Psoas muscle (tissue), 8 donors: ENCODE results near the gene ARMC5. TPM values are rescaled to one million over a fixed set of nuclear protein-coding genes. Genes with fewer than 3 reads are reported as not detected.
"Not testable (repeated sequence)": the region's sequence is repeated elsewhere in the genome, so short reads cannot be mapped to it uniquely, and the experiment has no call there.

Experiments used
- ATAC-seq, 4 donors: fragments of 200-7000 bp; cut with Tn5 transposase; one replicate each; pipeline ENCODE4 v1.9.1; 2020; ENCODE audit warnings: moderate library complexity in 3 of 4, mild to moderate bottlenecking in 2 of 4
- DNase-seq, 2 donors: peaks; one replicate each; pipeline ENCODE4 v3.0.0-alpha.2; 2020
- H3K27ac ChIP-seq: fragments of 200-600 bp; one replicate; pipeline ENCODE4 v1.8.0; 2022
- H3K27me3 ChIP-seq, 3 donors: fragments of 200-600 bp in 1 of 3; one replicate each; pipeline versions ENCODE4 v1.6.1 to v1.8.0; 2013 to 2022; ENCODE audit warnings: low read length in 2 of 3, mild to moderate bottlenecking in 2 of 3, moderate library complexity in 1 of 3; ENCODE audit not compliant: insufficient read depth in 3 of 3
- H3K36me3 ChIP-seq, 2 donors: fragments of 200-600 bp in 1 of 2; one replicate each; pipeline versions ENCODE4 v1.6.1 to v1.8.0; 2013 to 2022; ENCODE audit warnings: low read depth in 1 of 2, mild to moderate bottlenecking in 1 of 2, moderate library complexity in 1 of 2; ENCODE audit not compliant: insufficient read depth in 1 of 2
- H3K4me1 ChIP-seq: fragments of 200-600 bp; one replicate; pipeline ENCODE4 v1.8.0; 2022
- H3K4me3 ChIP-seq: fragments of 200-600 bp; one replicate; pipeline ENCODE4 v1.8.0; 2022; ENCODE audit warnings: mild to moderate bottlenecking
- H3K9me3 ChIP-seq: fragments of 200-600 bp; one replicate; pipeline ENCODE4 v1.8.0; 2022
- WGBS, 3 donors: extraction: QIAGEN DNeasy Blood & Tissue Kit; methylation state at CpG; one replicate each; pipeline versions ENCODE4 v1.1.6 to v1.1.7; 2013; 5-methylcytosine and 5-hydroxymethylcytosine counted together
- intact Hi-C, 2 donors: fragments of 100-400 bp; cut with DNase I; formaldehyde crosslinking; loops; one replicate each; pipeline versions ENCODE4 v1.11.0 to v1.14.2; 2022
- polyA plus RNA-seq, 3 donors: library from polyadenylated mRNA; stranded (reverse); fragments of 200-250 nt; gene quantifications; one replicate each; pipeline ENCODE4 v1.2.3, GENCODE V29; 2013
- total RNA-seq, 4 donors: library from RNA; stranded (reverse); fragmentation: NEBNext Ultra II Directional in 2 of 4; extraction: Animal tissue kit (Norgen Biotek cat#: 25700) in 2 of 4; gene quantifications; one replicate each; pipeline versions ENCODE4 v1.2.1 to v1.2.4, GENCODE V29; 2021 to 2023
- TF ChIP-seq, protein P1 (sequence below): fragments of 200-600 bp; IDR thresholded peaks from one replicate; pipeline ENCODE4 v1.8.0; 2022; ENCODE audit warnings: antibody characterized with exemption
- donor health status: healthy with polysubstance abuse.
- donor health status: DM: no; HTN: no; CAD: no; lungs with moderate emphysema.
- donor health status: Bipolar disorder and iron deficiency.
- donor health status: healthy.
- donor health status: DM: yes; HTN: yes; CAD: no.
- donor health status: DM: no; HTN: no; CAD: no.
- donor health status: DM: no; HTN: no; CAD: no.
- donor health status: DM: yes; HTN: yes; CAD: no.

Gene ARMC5
- total and polyA plus RNA-seq, 7 donors: 6.5 to 18.7 (median 11.4) TPM

DNA sequence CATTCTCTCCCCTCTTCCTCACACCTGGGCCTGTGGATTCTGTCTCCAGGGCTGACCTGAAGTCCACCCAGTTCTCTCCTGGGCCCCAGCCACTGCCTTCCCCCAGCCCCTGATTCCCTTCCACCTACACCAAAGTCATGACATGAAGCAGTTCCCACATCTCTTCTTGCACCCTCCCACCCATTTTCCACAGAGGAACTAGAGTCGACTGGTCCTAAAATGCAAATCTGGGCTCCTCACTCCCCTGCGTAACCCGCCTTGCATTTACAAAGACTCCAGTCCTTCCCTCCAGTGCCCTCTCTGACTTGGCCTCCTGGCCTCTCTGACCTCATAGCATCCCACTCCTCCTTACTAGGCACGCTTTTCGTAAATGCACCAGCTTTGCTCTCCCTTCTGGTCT lies 45.9 kb upstream of the ARMC5 start:
- ATAC-seq (no peak), DNase-seq (peak in 1 of 2 donors; percentile 13)
- intact Hi-C loops: no loop called here
- H3K4me1 ChIP-seq: no peaks in the 10 kb centered on the region
- H3K36me3 ChIP-seq: no peaks in the 10 kb centered on the region
- TF ChIP-seq, protein P1, sequence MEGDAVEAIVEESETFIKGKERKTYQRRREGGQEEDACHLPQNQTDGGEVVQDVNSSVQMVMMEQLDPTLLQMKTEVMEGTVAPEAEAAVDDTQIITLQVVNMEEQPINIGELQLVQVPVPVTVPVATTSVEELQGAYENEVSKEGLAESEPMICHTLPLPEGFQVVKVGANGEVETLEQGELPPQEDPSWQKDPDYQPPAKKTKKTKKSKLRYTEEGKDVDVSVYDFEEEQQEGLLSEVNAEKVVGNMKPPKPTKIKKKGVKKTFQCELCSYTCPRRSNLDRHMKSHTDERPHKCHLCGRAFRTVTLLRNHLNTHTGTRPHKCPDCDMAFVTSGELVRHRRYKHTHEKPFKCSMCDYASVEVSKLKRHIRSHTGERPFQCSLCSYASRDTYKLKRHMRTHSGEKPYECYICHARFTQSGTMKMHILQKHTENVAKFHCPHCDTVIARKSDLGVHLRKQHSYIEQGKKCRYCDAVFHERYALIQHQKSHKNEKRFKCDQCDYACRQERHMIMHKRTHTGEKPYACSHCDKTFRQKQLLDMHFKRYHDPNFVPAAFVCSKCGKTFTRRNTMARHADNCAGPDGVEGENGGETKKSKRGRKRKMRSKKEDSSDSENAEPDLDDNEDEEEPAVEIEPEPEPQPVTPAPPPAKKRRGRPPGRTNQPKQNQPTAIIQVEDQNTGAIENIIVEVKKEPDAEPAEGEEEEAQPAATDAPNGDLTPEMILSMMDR: no peak
- no peaks in the 10 kb centered on the region for H3K27me3 ChIP-seq
- H3K9me3 ChIP-seq: no peaks in the 10 kb centered on the region
- H3K27ac ChIP-seq: no peak overlapping the region
- 85 to 91% (median 86%) methylated on average over 5 of the region's 5 CpGs for WGBS, 3 donors
- no peak overlapping the region for H3K4me3 ChIP-seq

DNA sequence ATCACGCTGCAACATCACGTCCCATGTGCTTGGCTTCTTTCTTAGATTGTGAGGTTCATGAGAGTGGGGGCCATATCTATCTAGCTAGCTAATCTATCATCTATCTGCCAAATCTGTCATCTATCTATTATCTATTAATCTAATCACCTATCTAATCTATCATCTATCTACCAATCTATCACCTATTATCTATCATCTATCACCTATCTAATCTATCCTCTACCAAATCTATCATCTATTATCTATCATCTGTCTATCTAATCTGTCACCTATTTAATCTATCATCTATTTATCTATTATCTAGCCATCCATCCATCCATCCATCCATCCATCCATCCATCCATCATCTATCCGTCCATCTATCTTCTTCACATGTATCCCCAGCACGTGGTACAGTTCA lies 45.4 kb upstream of the ARMC5 start:
- ATAC-seq (no peak), DNase-seq (no peak)
- Histone ChIP-seq H3K4me1 (no peaks in the 10 kb centered on the region), H3K4me3 (no peak overlapping the region), H3K9me3 (no peaks in the 10 kb centered on the region), H3K36me3 (no peaks in the 10 kb centered on the region), H3K27ac (no peak overlapping the region), H3K27me3 (no peaks in the 10 kb centered on the region)
- WGBS, 3 donors: 78 to 89% (median 87%) methylated on average over 4 of the region's 4 CpGs
- TF ChIP-seq, protein P1: no peak
- intact Hi-C loops: no loop called here

DNA sequence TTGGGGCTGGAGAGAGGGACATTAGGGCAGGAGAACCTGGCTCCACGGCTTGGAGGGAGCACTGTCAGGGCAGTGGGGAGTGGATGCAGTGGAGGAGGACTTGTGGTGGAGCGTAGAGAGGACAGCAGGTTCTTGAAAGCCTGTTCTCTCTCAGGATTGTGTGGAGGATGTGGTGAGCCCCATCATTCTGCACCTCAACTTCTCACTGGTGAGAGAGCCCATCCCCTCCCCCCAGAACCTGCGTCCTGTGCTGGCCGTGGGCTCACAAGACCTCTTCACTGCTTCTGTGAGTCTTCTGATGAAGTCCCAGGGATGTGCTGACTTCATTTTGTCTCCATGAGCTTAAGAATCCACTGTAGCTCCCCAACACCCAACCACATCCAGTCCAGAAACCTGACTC lies 44.6 kb upstream of the ARMC5 start:
- no peaks in the 10 kb centered on the region for H3K27me3 ChIP-seq
- intact Hi-C loops: no loop called here
- WGBS, 3 donors: 67 to 85% (median 70%) methylated on average over 4 of the region's 4 CpGs
- no peaks in the 10 kb centered on the region for H3K36me3 ChIP-seq
- H3K9me3 ChIP-seq: no peaks in the 10 kb centered on the region
- TF ChIP-seq, protein P1: no peak
- H3K27ac ChIP-seq: no peak overlapping the region
- peak in 1 of 4 donors; percentile 8 for ATAC-seq
- peak in 1 of 2 donors; percentile 20 for DNase-seq
- no peaks in the 10 kb centered on the region for H3K4me1 ChIP-seq
- H3K4me3 ChIP-seq: no peak overlapping the region

DNA sequence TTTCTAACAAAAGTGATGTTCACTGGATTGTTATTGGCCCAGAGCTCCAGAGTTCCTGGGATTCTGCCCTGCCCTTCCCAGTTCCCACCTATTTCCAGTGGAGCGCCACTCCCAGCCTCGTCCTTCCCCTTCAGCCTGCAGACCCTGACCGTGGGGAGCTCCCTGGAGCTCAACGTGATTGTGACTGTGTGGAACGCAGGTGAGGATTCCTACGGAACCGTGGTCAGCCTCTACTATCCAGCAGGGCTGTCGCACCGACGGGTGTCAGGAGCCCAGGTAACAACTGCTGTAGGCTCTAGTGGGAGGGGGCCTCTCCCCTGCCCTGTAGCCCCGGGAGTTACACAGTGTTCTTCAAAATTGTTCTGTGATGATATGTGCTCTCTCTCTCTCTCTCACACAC lies 42.9 kb upstream of the ARMC5 start:
- Histone ChIP-seq H3K27ac (no peak overlapping the region), H3K4me3 (no peak overlapping the region), H3K9me3 (no peaks in the 10 kb centered on the region), H3K4me1 (no peaks in the 10 kb centered on the region), H3K27me3 (no peaks in the 10 kb centered on the region), H3K36me3 (no peaks in the 10 kb centered on the region)
- intact Hi-C loops: no loop called here
- ATAC-seq: no peak
- WGBS, 3 donors: 78 to 81% (median 79%) methylated on average over 11 of the region's 11 CpGs
- peak in 1 of 2 donors; percentile 29 for DNase-seq
- TF ChIP-seq, protein P1: no peak

DNA sequence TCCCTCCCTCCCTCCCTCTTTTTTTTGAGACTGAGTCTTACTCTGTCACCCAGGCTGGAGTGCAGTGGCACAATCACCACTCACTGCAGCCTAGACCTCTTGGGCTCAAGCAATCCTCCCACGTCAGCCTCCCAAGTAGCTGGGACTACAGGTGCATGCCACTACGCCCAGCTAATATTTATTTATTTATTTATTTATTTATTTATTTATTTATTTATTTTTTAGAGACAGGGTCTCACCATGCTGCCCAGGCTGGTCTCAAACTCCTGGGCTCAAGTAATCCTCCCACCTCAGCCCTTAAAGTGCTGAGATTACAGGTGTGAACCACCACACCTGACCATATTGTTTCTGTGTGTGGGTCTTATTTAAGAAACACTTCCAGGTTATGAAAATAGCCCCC lies 42.3 kb upstream of the ARMC5 start:
- intact Hi-C loops, ATAC-seq, H3K27me3 ChIP-seq, H3K4me1 ChIP-seq, H3K9me3 ChIP-seq, H3K36me3 ChIP-seq, DNase-seq, H3K4me3 ChIP-seq, H3K27ac ChIP-seq: not testable (repeated sequence)
- 80 to 92% (median 84%) methylated on average over 2 of the region's 2 CpGs for WGBS, 3 donors
